Neutrophil (primary cell): Measurements from ENCODE around the gene TAF11L5.
"Not testable (repeated sequence)": the region's sequence is repeated elsewhere in the genome, so short reads cannot be mapped to it uniquely, and the experiment has no call there.

Experiments
- H3K27ac ChIP-seq: fragments of 200-600 bp; sonication (generic); 2 replicates; pipeline ENCODE4 v1.5.1; 2016; ENCODE audit warnings: mild to moderate bottlenecking, moderate library complexity
- H3K27me3 ChIP-seq: fragments of 200-600 bp; sonication (generic); 2 replicates; pipeline ENCODE4 v1.6.0; 2016; ENCODE audit warnings: mild to moderate bottlenecking
- H3K36me3 ChIP-seq: fragments of 200-600 bp; sonication (generic); 2 replicates; pipeline ENCODE4 v1.5.1; 2017
- H3K4me1 ChIP-seq, 2 experiments: fragments of 200-600 bp in 1 of 2; sonication (generic) in 1 of 2; 1 replicate in 1 of 2; 2 replicates in 1 of 2; pipeline versions ENCODE4 v1.5.1 to v1.6.1; 2013 to 2016; ENCODE audit warnings: low read depth in 1 of 2, low read length in 1 of 2, mild to moderate bottlenecking in 1 of 2, moderate library complexity in 1 of 2; ENCODE audit not compliant: control insufficient read depth in 1 of 2, insufficient read depth in 1 of 2
- H3K4me3 ChIP-seq, 2 experiments: fragments of 200-600 bp in 1 of 2; sonication (generic) in 1 of 2; 1 replicate in 1 of 2; 2 replicates in 1 of 2; pipeline ENCODE4 v1.5.1; 2013 to 2016; ENCODE audit warnings: low read depth in 1 of 2, low read length in 1 of 2, mild to moderate bottlenecking in 1 of 2, moderate library complexity in 1 of 2
- H3K9me3 ChIP-seq: fragments of 200-600 bp; sonication (generic); 2 replicates; pipeline ENCODE4 v1.5.1; 2016

TAF11L5 gene

DNA sequence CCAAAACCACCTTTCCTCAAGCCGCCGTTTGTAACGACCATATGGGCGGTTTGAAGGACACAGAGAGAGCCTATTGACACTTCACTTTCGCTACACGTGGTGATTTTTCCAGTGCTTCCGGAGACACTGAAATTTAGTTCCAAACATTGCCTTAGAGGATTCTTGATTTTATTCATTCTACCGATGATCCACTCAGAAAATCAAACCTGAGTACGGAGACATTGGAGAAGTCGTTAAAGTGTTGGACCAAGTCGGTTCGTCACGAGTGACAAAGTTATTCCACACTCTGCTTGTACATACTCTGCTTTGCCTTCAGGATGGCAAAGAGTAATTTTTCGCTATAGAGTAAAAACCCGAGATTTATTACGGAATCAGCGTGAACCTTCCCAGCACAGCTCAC is 1.5 kb downstream of the TAF11L5 start:
- H3K4me1 ChIP-seq, H3K36me3 ChIP-seq, H3K9me3 ChIP-seq, H3K27ac ChIP-seq, H3K27me3 ChIP-seq, H3K4me3 ChIP-seq: not testable (repeated sequence)

DNA sequence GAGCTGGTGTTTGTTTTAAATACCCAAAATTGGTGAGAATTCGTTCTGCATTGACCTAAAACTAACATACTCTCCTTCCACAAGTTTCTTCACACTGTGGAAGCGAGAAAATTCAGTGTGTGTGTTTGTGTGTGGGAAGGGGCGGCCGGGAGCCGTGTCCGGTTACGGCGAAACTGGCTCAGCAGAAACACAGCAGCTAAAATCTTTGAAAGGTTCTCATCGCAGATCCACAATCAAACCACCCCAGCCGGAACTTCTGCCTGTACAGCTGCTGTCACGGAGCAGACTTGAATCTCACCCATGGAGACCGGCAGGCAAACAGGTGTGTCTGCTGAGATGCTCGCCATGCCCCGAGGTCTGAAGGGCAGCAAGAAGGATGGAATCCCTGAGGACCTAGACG is 3.3 kb downstream of the TAF11L5 start, which contains the start of gene TAF11L6:
TSS of gene TAF11L6 (plus strand) at position 301 of the 400 bp plus-strand sequence.
- not testable (repeated sequence) for H3K4me3 ChIP-seq, H3K9me3 ChIP-seq, H3K4me1 ChIP-seq, H3K36me3 ChIP-seq, H3K27ac ChIP-seq, H3K27me3 ChIP-seq
